ENCODE data around the gene ARHGAP22.

ARHGAP22 gene

GRCh38 chr10:48484911-48485310 is 120.0 kb downstream of the ARHGAP22 start:
- Histone ChIP-seq H3K79me2 (ENCODE audit: low read length) (no peaks in the 10 kb centered on the region), H2AFZ (ENCODE audit: low read length) (no peak overlapping the region), H3K9me2 (replicated peaks; ENCODE audit: insufficient read depth, low read length) (no peaks in the 10 kb centered on the region), H3F3A (ENCODE audit: insufficient read depth, low read length) (no peaks in the 10 kb centered on the region), H3K4me2 (ENCODE audit: low read depth, low read length) (no peak overlapping the region), H3K36me3 (replicated peaks; ENCODE audit: insufficient read depth, low read length) (no peaks in the 10 kb centered on the region), H3K9ac (ENCODE audit: low read length) (no peak overlapping the region), H3K27ac (ENCODE audit: low read length) (no peak overlapping the region), H3K27me3 (replicated peaks; ENCODE audit: insufficient read depth, low read length) (no peaks in the 10 kb centered on the region), H4K20me1 (ENCODE audit: insufficient read depth, low read length) (no peaks in the 10 kb centered on the region), H3K9me3 (replicated peaks; ENCODE audit: insufficient read depth, low read length) (no peaks in the 10 kb centered on the region), H3K4me1 (ENCODE audit: low read length) (no peaks in the 10 kb centered on the region), H3K4me3 (ENCODE audit: low read length) (no peak overlapping the region)
- DNase-seq = no peak
- no peak for TF ChIP-seq CTCF (IDR thresholded peaks at IDR 0.05; ENCODE audit: low read length)
- no peak for TF ChIP-seq EZH2 (optimal IDR thresholded peaks at IDR 0.05; ENCODE audit: low read depth, low read length)
- no peak for TF ChIP-seq EZH2phosphoT487 (IDR thresholded peaks at IDR 0.05; ENCODE audit: low read length)

GRCh38 chr10:48482207-48482606 is 122.7 kb downstream of the ARHGAP22 start:
- no peak overlapping the region for H3K4me3 ChIP-seq (ENCODE audit: low read length)
- no peaks in the 10 kb centered on the region for H3K79me2 ChIP-seq (ENCODE audit: low read length)
- no peaks in the 10 kb centered on the region for H3K27me3 ChIP-seq (replicated peaks; ENCODE audit: insufficient read depth, low read length)
- TF ChIP-seq CTCF (IDR thresholded peaks at IDR 0.05; ENCODE audit: low read length) = no peak
- TF ChIP-seq EZH2 (optimal IDR thresholded peaks at IDR 0.05; ENCODE audit: low read depth, low read length) = no peak
- no peak for TF ChIP-seq EZH2phosphoT487 (IDR thresholded peaks at IDR 0.05; ENCODE audit: low read length)
- no peaks in the 10 kb centered on the region for H3F3A ChIP-seq (ENCODE audit: insufficient read depth, low read length)
- no peak overlapping the region for H2AFZ ChIP-seq (ENCODE audit: low read length)
- H3K4me1 ChIP-seq (ENCODE audit: low read length) = no peaks in the 10 kb centered on the region
- H3K9ac ChIP-seq (ENCODE audit: low read length) = no peak overlapping the region
- no peaks in the 10 kb centered on the region for H4K20me1 ChIP-seq (ENCODE audit: insufficient read depth, low read length)
- H3K27ac ChIP-seq (ENCODE audit: low read length) = no peak overlapping the region
- no peaks in the 10 kb centered on the region for H3K9me2 ChIP-seq (replicated peaks; ENCODE audit: insufficient read depth, low read length)
- no peaks in the 10 kb centered on the region for H3K36me3 ChIP-seq (replicated peaks; ENCODE audit: insufficient read depth, low read length)
- H3K4me2 ChIP-seq (ENCODE audit: low read depth, low read length) = no peak overlapping the region
- H3K9me3 ChIP-seq (replicated peaks; ENCODE audit: insufficient read depth, low read length) = no peaks in the 10 kb centered on the region
- DNase-seq = no peak

- DNase-seq = no peak
- H3F3A ChIP-seq (ENCODE audit: insufficient read depth, low read length) = no peaks in the 10 kb centered on the region
- no peaks in the 10 kb centered on the region for H3K9me2 ChIP-seq (replicated peaks; ENCODE audit: insufficient read depth, low read length)
- H3K4me1 ChIP-seq (ENCODE audit: low read length) = no peaks in the 10 kb centered on the region
- no peaks in the 10 kb centered on the region for H3K27me3 ChIP-seq (replicated peaks; ENCODE audit: insufficient read depth, low read length)
- no peak for TF ChIP-seq EZH2 (optimal IDR thresholded peaks at IDR 0.05; ENCODE audit: low read depth, low read length)
- TF ChIP-seq CTCF (IDR thresholded peaks at IDR 0.05; ENCODE audit: low read length) = no peak
- no peak for TF ChIP-seq EZH2phosphoT487 (IDR thresholded peaks at IDR 0.05; ENCODE audit: low read length)
- H3K4me2 ChIP-seq (ENCODE audit: low read depth, low read length) = no peak overlapping the region
- H3K4me3 ChIP-seq (ENCODE audit: low read length) = no peak overlapping the region
- H4K20me1 ChIP-seq (ENCODE audit: insufficient read depth, low read length) = no peaks in the 10 kb centered on the region
- H2AFZ ChIP-seq (ENCODE audit: low read length) = no peak overlapping the region
- no peak overlapping the region for H3K9ac ChIP-seq (ENCODE audit: low read length)
- no peak overlapping the region for H3K27ac ChIP-seq (ENCODE audit: low read length)
- H3K9me3 ChIP-seq (replicated peaks; ENCODE audit: insufficient read depth, low read length) = no peaks in the 10 kb centered on the region
- no peaks in the 10 kb centered on the region for H3K79me2 ChIP-seq (ENCODE audit: low read length)
- no peaks in the 10 kb centered on the region for H3K36me3 ChIP-seq (replicated peaks; ENCODE audit: insufficient read depth, low read length)
Measured at GRCh38 chr10:48481385-48481784, 123.5 kb downstream of the ARHGAP22 start.

Data from MM.1S (cell line).